ENCODE results near the gene SIRPA.
A peak's percentile ranks its signal among the peaks of the same experiment; 100 is the strongest.

SIRPA gene

GRCh38 chr20:1894951-1895673 lies at the start of gene SIRPA:
TSS of gene SIRPA (plus strand) at chr20:1895407. CDS start at chr20:1895448, 41 bp downstream.
- peaks cover 16% of the 10 kb centered on the region for H3K4me1 ChIP-seq (ENCODE audit: insufficient read depth, insufficient read length)
- peak within 1 kb of the TSS; percentile 69 for H3K9ac ChIP-seq (ENCODE audit: insufficient read length, low read depth)
- TF ChIP-seq SUZ12 (IDR thresholded peaks at IDR 0.05; ENCODE audit: extremely low read depth, insufficient read depth, insufficient read length) (no peak), YY1 (IDR thresholded peaks at IDR 0.05; ENCODE audit: insufficient read depth, insufficient read length) (no peak), ZNF274 (IDR thresholded peaks at IDR 0.05; ENCODE audit: low read depth, low read length) (no peak)
- peaks cover 19% of the 10 kb centered on the region for H3K27me3 ChIP-seq (ENCODE audit: insufficient read depth, insufficient read length)
- H3K9me3 ChIP-seq (ENCODE audit: insufficient read depth, low read length), result no peaks in the 10 kb centered on the region
- H3K4me3 ChIP-seq (ENCODE audit: insufficient read length, low read depth), result peak within 1 kb of the TSS; percentile 57
- no peaks in the 10 kb centered on the region for H3K36me3 ChIP-seq (ENCODE audit: insufficient read depth, insufficient read length, low read length)
- no peak for DNase-seq (ENCODE audit: low read depth, low spot score)

- no peak for DNase-seq (ENCODE audit: low read depth, low spot score)
- H3K9me3 ChIP-seq (ENCODE audit: insufficient read depth, low read length), result peaks cover 1% of the 10 kb centered on the region; the same call in 1 of the 2 replicates
- no peak overlapping the region for H3K4me3 ChIP-seq (ENCODE audit: insufficient read length, low read depth)
- H3K4me1 ChIP-seq (ENCODE audit: insufficient read depth, insufficient read length), result peaks cover 1% of the 10 kb centered on the region
- no peaks in the 10 kb centered on the region for H3K27me3 ChIP-seq (ENCODE audit: insufficient read depth, insufficient read length)
- no peaks in the 10 kb centered on the region for H3K36me3 ChIP-seq (ENCODE audit: insufficient read depth, insufficient read length, low read length)
- H3K9ac ChIP-seq (ENCODE audit: insufficient read length, low read depth), result no peak overlapping the region
- TF ChIP-seq YY1 (IDR thresholded peaks at IDR 0.05; ENCODE audit: insufficient read depth, insufficient read length) (no peak), ZNF274 (IDR thresholded peaks at IDR 0.05; ENCODE audit: low read depth, low read length) (no peak), SUZ12 (IDR thresholded peaks at IDR 0.05; ENCODE audit: extremely low read depth, insufficient read depth, insufficient read length) (no peak)
Measured at GRCh38 chr20:1845701-1846100, 49.5 kb upstream of the SIRPA start.

DNA sequence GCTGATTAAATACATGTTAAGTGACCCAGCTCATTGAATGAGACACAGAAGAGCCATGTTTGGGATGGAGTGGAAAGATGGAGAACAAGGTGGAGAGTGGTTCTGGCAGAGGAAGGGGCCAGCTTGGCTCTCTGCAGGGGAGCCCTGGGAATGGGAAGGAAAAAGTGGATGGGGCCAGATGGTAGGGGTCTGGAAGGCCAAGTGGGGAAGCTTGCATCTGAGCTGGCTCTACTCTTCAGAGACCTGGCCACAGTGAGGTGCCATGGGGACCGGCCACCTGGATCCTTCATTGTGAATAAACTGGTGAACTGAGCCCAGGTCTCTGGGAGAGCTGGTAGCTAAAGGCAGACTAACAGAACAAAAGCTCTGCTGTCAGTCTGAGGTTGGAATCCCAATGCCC lies 48.9 kb upstream of the SIRPA start:
- no peak for TF ChIP-seq SUZ12 (IDR thresholded peaks at IDR 0.05; ENCODE audit: extremely low read depth, insufficient read depth, insufficient read length)
- TF ChIP-seq YY1 (IDR thresholded peaks at IDR 0.05; ENCODE audit: insufficient read depth, insufficient read length), result no peak
- no peak for TF ChIP-seq ZNF274 (IDR thresholded peaks at IDR 0.05; ENCODE audit: low read depth, low read length)
- H3K9me3 ChIP-seq (ENCODE audit: insufficient read depth, low read length), result no peaks in the 10 kb centered on the region
- peaks cover 1% of the 10 kb centered on the region for H3K4me1 ChIP-seq (ENCODE audit: insufficient read depth, insufficient read length)
- no peaks in the 10 kb centered on the region for H3K27me3 ChIP-seq (ENCODE audit: insufficient read depth, insufficient read length)
- no peak for DNase-seq (ENCODE audit: low read depth, low spot score)
- H3K4me3 ChIP-seq (ENCODE audit: insufficient read length, low read depth), result no peak overlapping the region
- H3K9ac ChIP-seq (ENCODE audit: insufficient read length, low read depth), result no peak overlapping the region
- no peaks in the 10 kb centered on the region for H3K36me3 ChIP-seq (ENCODE audit: insufficient read depth, insufficient read length, low read length)

DNA sequence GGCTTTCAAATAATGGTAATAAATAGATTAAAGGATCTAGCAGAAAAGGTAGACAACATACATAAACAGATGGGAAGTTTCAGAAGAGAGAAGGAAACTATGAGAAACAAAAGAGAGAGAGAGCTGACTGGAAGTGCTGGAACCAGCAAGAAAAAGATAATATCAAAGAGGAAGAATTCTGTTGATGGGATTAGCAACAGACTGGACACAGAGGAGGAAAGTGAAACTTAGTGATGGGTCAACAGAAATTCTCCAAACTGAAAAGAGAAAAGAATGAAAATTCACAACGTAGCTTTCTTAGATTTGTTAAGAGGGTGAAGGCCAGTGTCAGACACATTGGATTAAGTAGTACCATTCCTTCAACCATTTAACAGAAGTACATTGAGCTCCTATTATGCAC lies 48.3 kb upstream of the SIRPA start:
- Histone ChIP-seq H3K9me3 (ENCODE audit: insufficient read depth, low read length) (no peaks in the 10 kb centered on the region), H3K36me3 (ENCODE audit: insufficient read depth, insufficient read length, low read length) (no peaks in the 10 kb centered on the region), H3K4me1 (ENCODE audit: insufficient read depth, insufficient read length) (peaks cover 1% of the 10 kb centered on the region), H3K27me3 (ENCODE audit: insufficient read depth, insufficient read length) (no peaks in the 10 kb centered on the region), H3K4me3 (ENCODE audit: insufficient read length, low read depth) (no peak overlapping the region), H3K9ac (ENCODE audit: insufficient read length, low read depth) (no peak overlapping the region)
- TF ChIP-seq YY1 (IDR thresholded peaks at IDR 0.05; ENCODE audit: insufficient read depth, insufficient read length), result no peak
- no peak for TF ChIP-seq ZNF274 (IDR thresholded peaks at IDR 0.05; ENCODE audit: low read depth, low read length)
- TF ChIP-seq SUZ12 (IDR thresholded peaks at IDR 0.05; ENCODE audit: extremely low read depth, insufficient read depth, insufficient read length), result no peak
- no peak for DNase-seq (ENCODE audit: low read depth, low spot score)

DNA sequence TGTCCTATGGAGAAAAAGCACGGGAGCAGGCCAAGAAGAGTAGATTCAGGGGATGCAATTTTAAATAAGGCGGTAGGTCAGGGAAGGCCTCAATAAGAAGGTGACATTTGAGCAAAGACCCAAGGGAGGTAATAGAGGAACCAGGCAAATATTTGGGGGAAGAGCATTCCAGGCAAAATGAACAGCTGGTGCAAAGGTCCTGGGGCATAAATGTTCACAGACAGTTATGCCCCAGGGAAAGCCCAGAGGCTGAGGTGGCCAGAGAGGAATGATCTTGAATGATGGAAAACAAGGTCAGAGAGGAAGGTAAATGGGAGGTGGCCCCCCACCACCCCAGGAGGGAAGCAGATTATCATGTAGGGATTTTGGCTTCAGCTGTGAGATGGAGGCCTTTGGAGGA lies 47.4 kb upstream of the SIRPA start:
- Histone ChIP-seq H3K36me3 (ENCODE audit: insufficient read depth, insufficient read length, low read length) (no peaks in the 10 kb centered on the region), H3K27me3 (ENCODE audit: insufficient read depth, insufficient read length) (no peaks in the 10 kb centered on the region), H3K4me3 (ENCODE audit: insufficient read length, low read depth) (no peak overlapping the region), H3K4me1 (ENCODE audit: insufficient read depth, insufficient read length) (peaks cover 1% of the 10 kb centered on the region), H3K9ac (ENCODE audit: insufficient read length, low read depth) (no peak overlapping the region), H3K9me3 (ENCODE audit: insufficient read depth, low read length) (no peaks in the 10 kb centered on the region)
- DNase-seq (ENCODE audit: low read depth, low spot score), result no peak
- no peak for TF ChIP-seq YY1 (IDR thresholded peaks at IDR 0.05; ENCODE audit: insufficient read depth, insufficient read length)
- no peak for TF ChIP-seq ZNF274 (IDR thresholded peaks at IDR 0.05; ENCODE audit: low read depth, low read length)
- no peak for TF ChIP-seq SUZ12 (IDR thresholded peaks at IDR 0.05; ENCODE audit: extremely low read depth, insufficient read depth, insufficient read length)

DNA sequence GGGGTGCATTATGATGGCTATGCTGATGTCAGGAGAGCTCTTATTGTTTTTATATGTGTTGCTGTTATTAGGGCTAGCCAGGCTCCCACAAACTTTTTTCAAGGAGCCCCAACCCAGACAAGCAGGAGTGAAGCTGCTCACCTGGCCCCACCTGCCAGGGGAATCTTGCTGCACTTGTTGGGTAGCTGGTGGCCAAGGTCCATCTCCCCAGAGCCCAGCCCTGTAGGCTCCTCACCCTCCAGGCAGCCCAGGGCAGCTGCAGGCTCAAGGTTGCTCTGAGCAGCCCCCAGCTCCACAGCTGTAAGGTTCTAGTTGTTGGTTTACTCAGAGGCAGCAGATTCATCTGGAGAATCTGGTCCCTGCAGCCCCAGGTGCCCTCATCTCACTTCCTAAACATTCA lies 46.8 kb upstream of the SIRPA start:
- H3K4me1 ChIP-seq (ENCODE audit: insufficient read depth, insufficient read length), result peaks cover 1% of the 10 kb centered on the region
- TF ChIP-seq SUZ12 (IDR thresholded peaks at IDR 0.05; ENCODE audit: extremely low read depth, insufficient read depth, insufficient read length), result no peak
- TF ChIP-seq YY1 (IDR thresholded peaks at IDR 0.05; ENCODE audit: insufficient read depth, insufficient read length), result no peak
- TF ChIP-seq ZNF274 (IDR thresholded peaks at IDR 0.05; ENCODE audit: low read depth, low read length), result no peak
- DNase-seq (ENCODE audit: low read depth, low spot score), result no peak
- no peak overlapping the region for H3K4me3 ChIP-seq (ENCODE audit: insufficient read length, low read depth)
- no peaks in the 10 kb centered on the region for H3K27me3 ChIP-seq (ENCODE audit: insufficient read depth, insufficient read length)
- no peaks in the 10 kb centered on the region for H3K36me3 ChIP-seq (ENCODE audit: insufficient read depth, insufficient read length, low read length)
- H3K9me3 ChIP-seq (ENCODE audit: insufficient read depth, low read length), result no peaks in the 10 kb centered on the region
- H3K9ac ChIP-seq (ENCODE audit: insufficient read length, low read depth), result no peak overlapping the region

DNA sequence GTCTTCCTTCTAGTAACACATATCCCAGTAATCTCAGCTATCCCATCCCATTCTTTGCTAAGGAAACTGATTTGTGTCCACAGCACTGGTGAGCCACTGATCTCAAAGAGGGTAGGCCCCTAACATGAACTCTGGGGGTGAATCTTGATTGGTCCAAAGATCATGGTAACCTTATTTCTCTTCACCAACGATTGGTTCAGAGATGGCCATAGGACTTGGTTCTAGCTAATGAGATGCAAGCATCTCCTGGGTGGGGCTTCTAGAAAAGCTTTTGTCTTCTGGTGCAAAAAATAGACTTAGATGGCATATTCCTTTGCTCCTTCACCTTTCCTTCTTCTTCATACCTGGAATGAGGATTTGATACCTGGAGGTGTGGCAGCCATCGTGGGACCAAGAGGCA lies 43.8 kb upstream of the SIRPA start:
- Histone ChIP-seq H3K4me1 (ENCODE audit: insufficient read depth, insufficient read length) (peaks cover 1% of the 10 kb centered on the region), H3K36me3 (ENCODE audit: insufficient read depth, insufficient read length, low read length) (no peaks in the 10 kb centered on the region), H3K4me3 (ENCODE audit: insufficient read length, low read depth) (no peak overlapping the region), H3K27me3 (ENCODE audit: insufficient read depth, insufficient read length) (no peaks in the 10 kb centered on the region), H3K9me3 (ENCODE audit: insufficient read depth, low read length) (no peaks in the 10 kb centered on the region), H3K9ac (ENCODE audit: insufficient read length, low read depth) (no peak overlapping the region)
- TF ChIP-seq ZNF274 (IDR thresholded peaks at IDR 0.05; ENCODE audit: low read depth, low read length) (no peak), YY1 (IDR thresholded peaks at IDR 0.05; ENCODE audit: insufficient read depth, insufficient read length) (no peak), SUZ12 (IDR thresholded peaks at IDR 0.05; ENCODE audit: extremely low read depth, insufficient read depth, insufficient read length) (no peak)
- DNase-seq (ENCODE audit: low read depth, low spot score), result no peak

All from NT2/D1 (cell line).